Effector memory CD8-positive, alpha-beta T cell (primary cell): ENCODE results near the gene SIPA1.
"Not testable (repeated sequence)": the region's sequence is repeated elsewhere in the genome, so short reads cannot be mapped to it uniquely, and the experiment has no call there.

ENCODE experiments used
- ATAC-seq: fragments of 150-1000 bp; cut with Tn5 transposase; replicated peaks from 2 replicates; pipeline ENCODE4 v1.10.0; 2021; ENCODE audit warnings: mild to moderate bottlenecking, moderate library complexity
- DNase-seq, 3 experiments: peaks; one replicate each; pipeline ENCODE4 v3.0.0; 2021
- H3K27ac Mint-ChIP-seq, 2 donors: one replicate each; pipeline ENCODE4 v1.8.0; 2022; ENCODE audit warnings: mild to moderate bottlenecking in 2 of 2, mixed read lengths in 2 of 2, moderate library complexity in 2 of 2
- H3K27me3 Mint-ChIP-seq, 2 donors: one replicate each; pipeline ENCODE4 v1.8.0; 2022; ENCODE audit warnings: mixed read lengths in 2 of 2
- H3K36me3 Mint-ChIP-seq: one replicate; pipeline ENCODE4 v1.8.0; 2022; ENCODE audit warnings: mild to moderate bottlenecking, moderate library complexity, mixed read lengths; ENCODE audit not compliant: insufficient read depth
- H3K4me1 Mint-ChIP-seq, 2 donors: one replicate each; pipeline ENCODE4 v1.8.0; 2022; ENCODE audit warnings: low read depth in 2 of 2, mixed read lengths in 2 of 2
- H3K4me3 Mint-ChIP-seq, 2 donors: one replicate each; pipeline ENCODE4 v1.8.0; 2022; ENCODE audit warnings: mild to moderate bottlenecking in 2 of 2, mixed read lengths in 2 of 2, moderate library complexity in 2 of 2
- H3K9me3 Mint-ChIP-seq, 2 donors: one replicate each; pipeline ENCODE4 v1.8.0; 2022; ENCODE audit warnings: mixed read lengths in 2 of 2

SIPA1 gene

GRCh38 chr11:65691847-65692246 lies 53.9 kb downstream of the SIPA1 start:
- not testable (repeated sequence) for H3K4me1 Mint-ChIP-seq, H3K4me3 Mint-ChIP-seq, H3K36me3 Mint-ChIP-seq, H3K27ac Mint-ChIP-seq, DNase-seq, ATAC-seq, H3K27me3 Mint-ChIP-seq, H3K9me3 Mint-ChIP-seq

GRCh38 chr11:65692367-65692766 lies 54.5 kb downstream of the SIPA1 start:
- DNase-seq: no peak
- no peak for ATAC-seq
- H3K36me3 Mint-ChIP-seq: no peaks in the 10 kb centered on the region
- no peak overlapping the region for H3K27ac Mint-ChIP-seq
- H3K9me3 Mint-ChIP-seq: no peaks in the 10 kb centered on the region
- no peaks in the 10 kb centered on the region for H3K27me3 Mint-ChIP-seq
- H3K4me3 Mint-ChIP-seq: no peak overlapping the region
- no peaks in the 10 kb centered on the region for H3K4me1 Mint-ChIP-seq

GRCh38 chr11:65695459-65696241 lies 57.7 kb downstream of the SIPA1 start:
- Mint-ChIP-seq H3K36me3 (no peaks in the 10 kb centered on the region), H3K27me3 (peaks cover 0 to 11% of the 10 kb centered on the region in 2 donors), H3K4me3 (no peak overlapping the region), H3K27ac (no peak overlapping the region), H3K9me3 (no peaks in the 10 kb centered on the region), H3K4me1 (no peaks in the 10 kb centered on the region)
- ATAC-seq (no peak), DNase-seq (no peak)

- DNase-seq (no peak), ATAC-seq (no peak)
- Mint-ChIP-seq H3K27me3 (peaks cover 0 to 11% of the 10 kb centered on the region in 2 donors), H3K27ac (no peak overlapping the region), H3K36me3 (no peaks in the 10 kb centered on the region), H3K4me1 (no peaks in the 10 kb centered on the region), H3K9me3 (no peaks in the 10 kb centered on the region), H3K4me3 (no peak overlapping the region)
Observed at GRCh38 chr11:65696802-65697552, 59.1 kb downstream of the SIPA1 start.

- H3K27me3 Mint-ChIP-seq: peaks cover 0 to 22% of the 10 kb centered on the region in 2 donors
- ATAC-seq (no peak), DNase-seq (no peak)
- H3K36me3 Mint-ChIP-seq: no peaks in the 10 kb centered on the region
- no peaks in the 10 kb centered on the region for H3K4me1 Mint-ChIP-seq
- no peaks in the 10 kb centered on the region for H3K9me3 Mint-ChIP-seq
- no peak overlapping the region for H3K27ac Mint-ChIP-seq
- no peak overlapping the region for H3K4me3 Mint-ChIP-seq
Observed at GRCh38 chr11:65698205-65698604, 60.3 kb downstream of the SIPA1 start.

- no peak overlapping the region for H3K27ac Mint-ChIP-seq
- H3K27me3 Mint-ChIP-seq: peaks cover 0 to 31% of the 10 kb centered on the region in 2 donors
- no peak overlapping the region for H3K4me3 Mint-ChIP-seq
- no peaks in the 10 kb centered on the region for H3K36me3 Mint-ChIP-seq
- no peak for DNase-seq
- H3K9me3 Mint-ChIP-seq: no peaks in the 10 kb centered on the region
- no peaks in the 10 kb centered on the region for H3K4me1 Mint-ChIP-seq
- ATAC-seq: no peak
Observed at GRCh38 chr11:65699306-65699705, 61.4 kb downstream of the SIPA1 start.

GRCh38 chr11:65700399-65700798 lies 62.5 kb downstream of the SIPA1 start:
- no peak for DNase-seq
- no peak for ATAC-seq
- no peaks in the 10 kb centered on the region for H3K36me3 Mint-ChIP-seq
- H3K9me3 Mint-ChIP-seq: no peaks in the 10 kb centered on the region
- H3K4me1 Mint-ChIP-seq: no peaks in the 10 kb centered on the region
- H3K4me3 Mint-ChIP-seq: no peak overlapping the region
- no peak overlapping the region for H3K27ac Mint-ChIP-seq
- H3K27me3 Mint-ChIP-seq: peaks cover 0 to 36% of the 10 kb centered on the region in 2 donors
